ENCODE data around the gene SSU72. TPM values are rescaled to one million over a fixed set of nuclear protein-coding genes. Genes with fewer than 3 reads are reported as not detected.
A peak's percentile ranks its signal among the peaks of the same experiment; 100 is the strongest.

The SSU72 gene
- total and polyA plus RNA-seq, 2 donors (not counting 1 experiment from before 2014, with no cell fraction given) = 65.1 to 127 TPM

DNA sequence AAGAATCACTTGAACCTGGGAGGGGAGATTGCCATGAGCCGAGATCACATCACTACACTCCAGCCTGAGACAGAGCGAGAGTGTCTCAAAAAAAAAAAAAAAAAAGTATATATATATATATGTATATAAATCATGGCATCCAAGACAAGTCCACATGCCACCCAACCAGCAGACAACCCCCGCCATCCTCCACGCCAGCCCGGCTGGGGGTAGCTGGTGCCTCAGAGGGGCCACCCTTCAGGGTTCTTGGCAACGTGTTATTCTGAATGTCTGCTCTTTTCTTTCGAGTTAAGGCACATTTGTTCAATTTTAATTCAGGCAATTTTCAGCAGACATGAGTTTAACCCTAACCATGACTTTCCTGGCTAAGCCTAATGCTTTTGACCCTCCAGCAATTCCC, 24.6 kb downstream of the SSU72 start:
- Histone ChIP-seq H3K9ac (ENCODE audit: insufficient read depth, low read length) (no peak overlapping the region), H3K36me3 (ENCODE audit: control insufficient read depth, insufficient read depth, low read length) (peaks cover 4% of the 10 kb centered on the region), H4K20me1 (ENCODE audit: control insufficient read depth, extremely low read depth, insufficient read depth, low read length) (no peaks in the 10 kb centered on the region), H3K79me2 (ENCODE audit: control insufficient read depth, insufficient read depth, low read length) (peaks cover 23% of the 10 kb centered on the region), H3K9me3 (ENCODE audit: control insufficient read depth, insufficient read depth, low read depth, low read length) (no peaks in the 10 kb centered on the region), H2AFZ (ENCODE audit: low read length) (no peak overlapping the region), H3K4me2 (ENCODE audit: extremely low read depth, insufficient read depth, low read length) (no peak overlapping the region), H3K27me3 (ENCODE audit: control insufficient read depth, insufficient read depth, low read length) (no peaks in the 10 kb centered on the region), H3K27ac (ENCODE audit: insufficient read depth, low read length) (peak overlapping the region; percentile 0), H3K4me3 (replicated peaks in 1 of 4; ENCODE audit: control extremely low read depth in 1 of 4, insufficient read depth in 1 of 4, low read depth in 3 of 4, low read length in 4 of 4) (no peak overlapping the region), H3K4me1 (ENCODE audit: control insufficient read depth, extremely low read depth, insufficient read depth, low read length) (peaks cover 18% of the 10 kb centered on the region)
- no peak for DNase-seq (ENCODE audit: low read depth in 2 of 2)
- TF ChIP-seq EZH2 (IDR thresholded peaks at IDR 0.05; ENCODE audit: low read length, missing control alignments) = no peak
- TF ChIP-seq, protein P1, sequence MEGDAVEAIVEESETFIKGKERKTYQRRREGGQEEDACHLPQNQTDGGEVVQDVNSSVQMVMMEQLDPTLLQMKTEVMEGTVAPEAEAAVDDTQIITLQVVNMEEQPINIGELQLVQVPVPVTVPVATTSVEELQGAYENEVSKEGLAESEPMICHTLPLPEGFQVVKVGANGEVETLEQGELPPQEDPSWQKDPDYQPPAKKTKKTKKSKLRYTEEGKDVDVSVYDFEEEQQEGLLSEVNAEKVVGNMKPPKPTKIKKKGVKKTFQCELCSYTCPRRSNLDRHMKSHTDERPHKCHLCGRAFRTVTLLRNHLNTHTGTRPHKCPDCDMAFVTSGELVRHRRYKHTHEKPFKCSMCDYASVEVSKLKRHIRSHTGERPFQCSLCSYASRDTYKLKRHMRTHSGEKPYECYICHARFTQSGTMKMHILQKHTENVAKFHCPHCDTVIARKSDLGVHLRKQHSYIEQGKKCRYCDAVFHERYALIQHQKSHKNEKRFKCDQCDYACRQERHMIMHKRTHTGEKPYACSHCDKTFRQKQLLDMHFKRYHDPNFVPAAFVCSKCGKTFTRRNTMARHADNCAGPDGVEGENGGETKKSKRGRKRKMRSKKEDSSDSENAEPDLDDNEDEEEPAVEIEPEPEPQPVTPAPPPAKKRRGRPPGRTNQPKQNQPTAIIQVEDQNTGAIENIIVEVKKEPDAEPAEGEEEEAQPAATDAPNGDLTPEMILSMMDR (conservative IDR thresholded peaks at IDR 0.05 in 1 of 2, IDR thresholded peaks at IDR 0.05 in 1 of 2; ENCODE audit: low read depth in 1 of 2, low read length in 2 of 2) = no peak

DNA sequence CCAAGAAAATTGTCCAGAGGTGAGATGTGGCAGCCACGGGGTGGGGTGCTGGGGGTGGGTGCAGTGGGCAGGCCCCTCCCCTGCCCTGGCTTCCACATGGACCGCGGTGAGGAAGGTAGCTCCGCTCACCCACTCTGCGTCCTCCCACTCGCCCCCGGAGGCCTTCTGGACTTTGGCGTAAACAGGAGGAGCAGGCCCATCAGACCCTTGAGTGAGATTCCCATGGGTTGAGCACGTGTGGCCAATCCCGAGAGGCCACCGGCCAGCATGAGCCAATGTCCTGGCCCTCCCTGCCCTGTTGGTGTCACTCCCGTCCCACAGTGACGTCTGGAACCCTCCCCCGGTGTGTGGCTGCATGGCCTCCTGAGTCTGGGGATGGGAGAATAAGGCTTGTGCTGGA, 26.1 kb downstream of the SSU72 start:
- no peak overlapping the region for H3K27ac ChIP-seq (ENCODE audit: insufficient read depth, low read length)
- H3K27me3 ChIP-seq (ENCODE audit: control insufficient read depth, insufficient read depth, low read length) = no peaks in the 10 kb centered on the region
- no peak overlapping the region for H3K4me3 ChIP-seq (replicated peaks in 1 of 4; ENCODE audit: control extremely low read depth in 1 of 4, insufficient read depth in 1 of 4, low read depth in 3 of 4, low read length in 4 of 4)
- no peak overlapping the region for H2AFZ ChIP-seq (ENCODE audit: low read length)
- no peaks in the 10 kb centered on the region for H4K20me1 ChIP-seq (ENCODE audit: control insufficient read depth, extremely low read depth, insufficient read depth, low read length)
- no peak overlapping the region for H3K9ac ChIP-seq (ENCODE audit: insufficient read depth, low read length)
- peaks cover 15% of the 10 kb centered on the region for H3K79me2 ChIP-seq (ENCODE audit: control insufficient read depth, insufficient read depth, low read length)
- no peak overlapping the region for H3K4me2 ChIP-seq (ENCODE audit: extremely low read depth, insufficient read depth, low read length)
- H3K4me1 ChIP-seq (ENCODE audit: control insufficient read depth, extremely low read depth, insufficient read depth, low read length) = peaks cover 9% of the 10 kb centered on the region
- peaks cover 4% of the 10 kb centered on the region for H3K36me3 ChIP-seq (ENCODE audit: control insufficient read depth, insufficient read depth, low read length)
- TF ChIP-seq, protein P1 (conservative IDR thresholded peaks at IDR 0.05 in 1 of 2, IDR thresholded peaks at IDR 0.05 in 1 of 2; ENCODE audit: low read depth in 1 of 2, low read length in 2 of 2) = no peak
- TF ChIP-seq EZH2 (IDR thresholded peaks at IDR 0.05; ENCODE audit: low read length, missing control alignments) = no peak
- no peak for DNase-seq (ENCODE audit: low read depth in 2 of 2)
- H3K9me3 ChIP-seq (ENCODE audit: control insufficient read depth, insufficient read depth, low read depth, low read length) = no peaks in the 10 kb centered on the region

DNA sequence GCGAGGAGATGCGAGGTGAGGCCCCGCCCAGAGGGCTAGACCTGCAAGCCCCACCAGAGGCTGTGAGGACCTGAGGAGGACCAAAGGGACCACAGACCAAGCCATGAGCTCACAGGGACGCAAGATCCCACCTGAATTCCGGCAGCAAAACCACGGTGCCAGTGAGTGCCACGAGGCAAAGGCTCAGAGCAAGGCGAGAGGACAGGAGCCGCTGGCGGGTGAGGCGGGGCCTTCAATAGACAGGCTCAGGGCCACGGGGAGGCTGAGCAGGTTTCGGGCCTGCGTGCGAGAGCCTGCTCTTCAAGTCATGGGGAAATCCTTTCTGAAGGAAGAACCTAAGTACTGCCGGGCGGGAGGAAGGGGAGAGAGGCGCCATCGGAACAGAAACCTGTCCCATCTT, 27.2 kb downstream of the SSU72 start:
- no peak for DNase-seq (ENCODE audit: low read depth in 2 of 2)
- Histone ChIP-seq H3K27ac (ENCODE audit: insufficient read depth, low read length) (no peak overlapping the region), H3K36me3 (ENCODE audit: control insufficient read depth, insufficient read depth, low read length) (peaks cover 9% of the 10 kb centered on the region), H3K9me3 (ENCODE audit: control insufficient read depth, insufficient read depth, low read depth, low read length) (no peaks in the 10 kb centered on the region), H3K4me2 (ENCODE audit: extremely low read depth, insufficient read depth, low read length) (no peak overlapping the region), H3K4me1 (ENCODE audit: control insufficient read depth, extremely low read depth, insufficient read depth, low read length) (peaks cover 9% of the 10 kb centered on the region), H4K20me1 (ENCODE audit: control insufficient read depth, extremely low read depth, insufficient read depth, low read length) (no peaks in the 10 kb centered on the region), H3K9ac (ENCODE audit: insufficient read depth, low read length) (no peak overlapping the region), H3K4me3 (replicated peaks in 1 of 4; ENCODE audit: control extremely low read depth in 1 of 4, insufficient read depth in 1 of 4, low read depth in 3 of 4, low read length in 4 of 4) (no peak overlapping the region), H3K27me3 (ENCODE audit: control insufficient read depth, insufficient read depth, low read length) (no peaks in the 10 kb centered on the region), H2AFZ (ENCODE audit: low read length) (no peak overlapping the region), H3K79me2 (ENCODE audit: control insufficient read depth, insufficient read depth, low read length) (peaks cover 14% of the 10 kb centered on the region)
- no peak for TF ChIP-seq EZH2 (IDR thresholded peaks at IDR 0.05; ENCODE audit: low read length, missing control alignments)
- TF ChIP-seq, protein P1 (conservative IDR thresholded peaks at IDR 0.05 in 1 of 2, IDR thresholded peaks at IDR 0.05 in 1 of 2; ENCODE audit: low read depth in 1 of 2, low read length in 2 of 2) = no peak

All from fibroblast of lung (primary cell).